Neural cell (in vitro differentiated cells): Measurements from ENCODE around the gene OR52M1. TPM values are rescaled to one million over a fixed set of nuclear protein-coding genes. Genes with fewer than 3 reads are reported as not detected.

Experiments used
- H2AFZ ChIP-seq: fragments of 200-600, 300-800 bp; sonication (generic), shearing (Covaris generic); 2 replicates; pipeline ENCODE4 v1.6.0; 2014; ENCODE audit warnings: low read depth, mild to moderate bottlenecking, antibody characterized with exemption, low read length, moderate library complexity
- H3F3A ChIP-seq: fragments of 200-600 bp; shearing (Covaris generic); 2 replicates; pipeline ENCODE4 v1.6.1; 2016; ENCODE audit warnings: mild to moderate bottlenecking, moderate library complexity, mixed read lengths, antibody characterized with exemption, low read length; ENCODE audit not compliant: insufficient read depth, poor library complexity, severe bottlenecking
- H3K27ac ChIP-seq: fragments of 200-600, 300-800 bp; sonication (generic), shearing (Covaris generic); 2 replicates; pipeline ENCODE4 v1.5.1; 2014; ENCODE audit warnings: mild to moderate bottlenecking, low read length, moderate library complexity
- H3K27me3 ChIP-seq: fragments of 300-800, 200-600 bp; sonication (generic), shearing (Covaris generic); 2 replicates; pipeline ENCODE4 v1.6.0; 2014; ENCODE audit warnings: mild to moderate bottlenecking, low read depth, low read length, moderate library complexity; ENCODE audit not compliant: insufficient read depth
- H3K36me3 ChIP-seq: fragments of 300-800, 200-600 bp; sonication (generic), shearing (Covaris generic); 2 replicates; pipeline ENCODE4 v1.5.1; 2014; ENCODE audit warnings: mild to moderate bottlenecking, antibody characterized with exemption, low read length, moderate library complexity; ENCODE audit not compliant: insufficient read depth
- H3K4me2 ChIP-seq: fragments of 300-800, 200-600 bp; sonication (generic), shearing (Covaris generic); 2 replicates; pipeline ENCODE4 v1.6.0; 2014; ENCODE audit warnings: mild to moderate bottlenecking, low read length
- H3K4me3 ChIP-seq: fragments of 300-800, 200-600 bp; sonication (generic), shearing (Covaris generic); 2 replicates; pipeline ENCODE4 v1.5.1; 2014; ENCODE audit warnings: mild to moderate bottlenecking, low read length, moderate library complexity
- H3K79me2 ChIP-seq: fragments of 200-600 bp; shearing (Covaris generic); replicated peaks from 2 replicates; pipeline ENCODE4 v1.6.0; 2014; ENCODE audit warnings: mild to moderate bottlenecking, low read length, moderate library complexity; ENCODE audit not compliant: insufficient read depth
- H3K9ac ChIP-seq: fragments of 300-800, 200-600 bp; sonication (generic), shearing (Covaris generic); 2 replicates; pipeline ENCODE4 v1.6.1; 2016; ENCODE audit warnings: mild to moderate bottlenecking, low read length, mixed read lengths
- H3K9me2 ChIP-seq: fragments of 200-600 bp; shearing (Covaris generic); 2 replicates; pipeline ENCODE4 v1.6.1; 2016; ENCODE audit warnings: mild to moderate bottlenecking, low read length, mixed read lengths; ENCODE audit not compliant: insufficient read depth
- H3K9me3 ChIP-seq: fragments of 200-600, 300-800 bp; sonication (generic), shearing (Covaris generic); 2 replicates; pipeline ENCODE4 v1.6.1; 2016; ENCODE audit warnings: mild to moderate bottlenecking, mixed run types, low read length, moderate library complexity, mixed read lengths
- H4K20me1 ChIP-seq: fragments of 200-600 bp; shearing (Covaris generic); 2 replicates; pipeline ENCODE4 v1.6.1; 2016; ENCODE audit warnings: mild to moderate bottlenecking, mixed run types; ENCODE audit not compliant: insufficient read depth
- CTCF ChIP-seq: fragments of 450-650 bp; IDR thresholded peaks from 2 replicates; pipeline ENCODE4 v1.5.1; 2014; ENCODE audit warnings: antibody characterized with exemption, mild to moderate bottlenecking, moderate library complexity; ENCODE audit not compliant: poor library complexity, severe bottlenecking
- EP300 ChIP-seq: fragments of 450-650 bp; conservative IDR thresholded peaks from 2 replicates; pipeline ENCODE4 v1.6.1; 2014; ENCODE audit warnings: antibody characterized with exemption, mild to moderate bottlenecking, moderate library complexity; ENCODE audit not compliant: poor library complexity, severe bottlenecking
- EZH2 ChIP-seq: fragments of 200-600, 300-800 bp; shearing (Covaris generic), sonication (generic); IDR thresholded peaks from 2 replicates; pipeline ENCODE4 v1.6.1; 2014; ENCODE audit warnings: antibody characterized with exemption, low read length, borderline replicate concordance, mild to moderate bottlenecking; ENCODE audit not compliant: insufficient read depth, poor library complexity, severe bottlenecking
- MXI1 ChIP-seq: fragments of 450-650 bp; conservative IDR thresholded peaks from 2 replicates; pipeline ENCODE4 v1.6.1; 2014; ENCODE audit warnings: antibody characterized with exemption, mild to moderate bottlenecking; ENCODE audit not compliant: poor library complexity, severe bottlenecking
- POLR2AphosphoS5 ChIP-seq: IDR thresholded peaks from 2 replicates; pipeline ENCODE4 v1.6.1; 2012
- RAD21 ChIP-seq: fragments of 450-650 bp; conservative IDR thresholded peaks from 2 replicates; pipeline ENCODE4 v1.6.1; 2014; ENCODE audit warnings: antibody characterized with exemption, mild to moderate bottlenecking, moderate library complexity
- REST ChIP-seq: IDR thresholded peaks from 2 replicates; pipeline ENCODE4 v1.6.1; 2012; ENCODE audit warnings: borderline replicate concordance
- SMC3 ChIP-seq: fragments of 450-650 bp; conservative IDR thresholded peaks from 2 replicates; pipeline ENCODE4 v1.6.1; 2014; ENCODE audit warnings: antibody characterized with exemption, mild to moderate bottlenecking, moderate library complexity; ENCODE audit not compliant: poor library complexity
- TAF1 ChIP-seq: IDR thresholded peaks from 2 replicates; pipeline ENCODE4 v1.6.1; 2012; ENCODE audit warnings: low read depth
- polyA plus RNA-seq: library from polyadenylated mRNA; depleted of rRNA; stranded (reverse); fragments of >200 nt; gene quantifications from 2 replicates; pipeline ENCODE4 v1.2.3, GENCODE V29; 2014

OR52M1 gene
- polyA plus RNA-seq, 1 donor from 2014 or later: not detected

DNA sequence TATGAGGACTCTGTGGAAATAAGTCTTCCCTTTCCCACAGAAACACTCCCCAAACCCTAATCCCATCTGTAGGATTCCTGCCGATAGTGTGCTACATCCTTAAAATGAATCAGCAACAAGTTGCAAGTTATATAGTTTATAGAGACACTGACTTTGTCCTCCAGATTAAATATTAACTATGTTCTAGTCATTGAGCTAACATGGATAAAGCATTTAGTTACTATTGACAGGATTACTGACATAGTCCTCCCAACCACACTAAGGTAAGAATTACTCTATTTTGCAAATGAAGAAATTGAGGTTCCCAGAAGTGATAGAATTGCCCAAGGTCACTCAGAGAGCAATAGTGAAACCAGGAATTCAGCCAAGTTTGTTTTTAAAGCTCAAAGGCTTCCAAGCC is 1.9 kb downstream of the OR52M1 start:
- Histone ChIP-seq H3K27me3 (no peaks in the 10 kb centered on the region), H3K79me2 (no peaks in the 10 kb centered on the region)

DNA sequence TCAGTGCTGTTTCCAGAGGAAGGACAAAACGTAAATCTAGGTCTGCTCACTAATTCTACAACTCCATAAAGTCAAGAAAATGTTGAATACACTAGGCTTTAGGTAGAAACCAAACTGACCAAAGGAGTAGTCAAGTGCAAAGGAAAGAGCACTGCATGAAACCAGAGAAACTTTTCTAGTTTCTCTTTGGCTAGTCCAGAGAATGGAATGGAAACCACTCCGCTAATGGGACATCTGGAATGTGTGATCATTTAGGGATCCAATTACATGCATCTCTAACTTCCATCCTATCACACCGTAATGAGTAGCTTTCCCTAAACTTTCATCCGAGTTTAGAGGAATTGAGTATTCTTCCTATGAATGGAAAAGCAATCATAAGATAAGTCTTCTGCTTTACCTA is 2.4 kb downstream of the OR52M1 start:
- Histone ChIP-seq H3K9me2 (no peaks in the 10 kb centered on the region), H3F3A (no peaks in the 10 kb centered on the region), H3K4me3 (no peak overlapping the region), H3K9me3 (no peaks in the 10 kb centered on the region), H3K27ac (no peak overlapping the region), H2AFZ (no peak overlapping the region), H3K4me2 (no peak overlapping the region), H4K20me1 (no peaks in the 10 kb centered on the region), H3K27me3 (no peaks in the 10 kb centered on the region), H3K79me2 (no peaks in the 10 kb centered on the region), H3K9ac (no peak overlapping the region), H3K36me3 (no peaks in the 10 kb centered on the region)
- no peak for TF ChIP-seq SMC3
- no peak for TF ChIP-seq CTCF
- TF ChIP-seq TAF1: no peak
- no peak for TF ChIP-seq MXI1
- TF ChIP-seq RAD21: no peak
- TF ChIP-seq EZH2: no peak
- no peak for TF ChIP-seq EP300
- no peak for TF ChIP-seq POLR2AphosphoS5
- TF ChIP-seq REST: no peak

More for the DNA sequence above, 1.9 kb downstream of the OR52M1 start:
- Histone ChIP-seq H3K4me3 (no peak overlapping the region), H3K9me2 (no peaks in the 10 kb centered on the region), H3F3A (no peaks in the 10 kb centered on the region), H3K4me2 (no peak overlapping the region), H2AFZ (no peak overlapping the region), H3K9ac (no peak overlapping the region), H3K36me3 (no peaks in the 10 kb centered on the region), H3K9me3 (no peaks in the 10 kb centered on the region), H3K27ac (no peak overlapping the region), H4K20me1 (no peaks in the 10 kb centered on the region)
- TF ChIP-seq CTCF: no peak
- no peak for TF ChIP-seq SMC3
- no peak for TF ChIP-seq MXI1
- no peak for TF ChIP-seq TAF1
